SU-DHL-6 (cell line): ENCODE data around the gene DND1.
"Not testable (repeated sequence)": the region's sequence is repeated elsewhere in the genome, so short reads cannot be mapped to it uniquely, and the experiment has no call there.

ENCODE experiments used
- H2AFZ ChIP-seq: fragments of 200-600 bp; sonication (generic); 2 replicates; pipeline ENCODE4 v1.6.1; 2014; ENCODE audit warnings: low read depth, mild to moderate bottlenecking, moderate library complexity, mixed read lengths, antibody characterized with exemption, low read length; ENCODE audit not compliant: severe bottlenecking
- H3F3A ChIP-seq: fragments of 200-600 bp; shearing (Covaris generic); 2 replicates; pipeline ENCODE4 v1.6.0; 2016; ENCODE audit warnings: antibody characterized with exemption, mild to moderate bottlenecking; ENCODE audit not compliant: insufficient read depth
- H3K27ac ChIP-seq: fragments of 200-600 bp; sonication (generic); 2 replicates; pipeline ENCODE4 v1.5.1; 2016; ENCODE audit warnings: low read depth, mild to moderate bottlenecking, low read length, moderate library complexity, mixed read lengths
- H3K27me3 ChIP-seq: fragments of 200-600 bp; sonication (generic), shearing (Covaris generic); 2 replicates; pipeline ENCODE4 v1.6.0; 2014; ENCODE audit warnings: mild to moderate bottlenecking, low read length
- H3K36me3 ChIP-seq: fragments of 200-600 bp; sonication (generic); 2 replicates; pipeline ENCODE4 v1.6.1; 2014; ENCODE audit warnings: mild to moderate bottlenecking, low read length, mixed read lengths
- H3K4me2 ChIP-seq: fragments of 300-600, 200-600 bp; shearing (Covaris generic), sonication (generic); 2 replicates; pipeline ENCODE4 v1.6.0; 2014; ENCODE audit warnings: low read length, low read depth, mild to moderate bottlenecking; ENCODE audit not compliant: poor library complexity, severe bottlenecking
- H3K4me3 ChIP-seq: fragments of 200-600 bp; sonication (generic); 2 replicates; pipeline ENCODE4 v1.5.1; 2014; ENCODE audit warnings: antibody characterized with exemption, low read length, mild to moderate bottlenecking, mixed read lengths; ENCODE audit not compliant: insufficient read depth, poor library complexity, severe bottlenecking
- H3K79me2 ChIP-seq: fragments of 200-600 bp; sonication (generic); 2 replicates; pipeline ENCODE4 v1.6.1; 2014; ENCODE audit warnings: mild to moderate bottlenecking, low read length, moderate library complexity; ENCODE audit not compliant: insufficient read depth
- H3K9ac ChIP-seq: fragments of 200-600 bp; sonication (generic); 2 replicates; pipeline ENCODE4 v1.7.0; 2014; ENCODE audit warnings: mild to moderate bottlenecking, low read length
- H3K9me2 ChIP-seq: fragments of 200-600 bp; sonication (generic); replicated peaks from 2 replicates; pipeline ENCODE4 v1.6.1; 2014; ENCODE audit warnings: low read length; ENCODE audit not compliant: insufficient read depth
- H3K9me3 ChIP-seq: fragments of 200-600 bp; sonication (generic); 2 replicates; pipeline ENCODE4 v1.6.1; 2014; ENCODE audit warnings: low read length, mixed read lengths; ENCODE audit not compliant: insufficient read depth
- H4K20me1 ChIP-seq: fragments of 200-600 bp; sonication (generic); 2 replicates; pipeline ENCODE4 v1.6.1; 2014; ENCODE audit warnings: low read depth, mild to moderate bottlenecking, antibody characterized with exemption, low read length, moderate library complexity, mixed read lengths
- EZH2phosphoT487 ChIP-seq: fragments of 200-600 bp; sonication (generic), shearing (Covaris generic); conservative IDR thresholded peaks from 2 replicates; pipeline ENCODE4 v1.6.1; 2018; ENCODE audit warnings: mild to moderate bottlenecking, antibody characterized with exemption, low read length, moderate library complexity, mixed read lengths
- TF ChIP-seq, protein P1 (sequence below): fragments of 200-600 bp; sonication (generic); IDR thresholded peaks from one replicate; pipeline ENCODE4 v1.5.1; 2017; ENCODE audit warnings: antibody characterized with exemption, mild to moderate bottlenecking, low read length, moderate library complexity; ENCODE audit not compliant: insufficient read depth, poor library complexity, severe bottlenecking

DND1 gene

DNA sequence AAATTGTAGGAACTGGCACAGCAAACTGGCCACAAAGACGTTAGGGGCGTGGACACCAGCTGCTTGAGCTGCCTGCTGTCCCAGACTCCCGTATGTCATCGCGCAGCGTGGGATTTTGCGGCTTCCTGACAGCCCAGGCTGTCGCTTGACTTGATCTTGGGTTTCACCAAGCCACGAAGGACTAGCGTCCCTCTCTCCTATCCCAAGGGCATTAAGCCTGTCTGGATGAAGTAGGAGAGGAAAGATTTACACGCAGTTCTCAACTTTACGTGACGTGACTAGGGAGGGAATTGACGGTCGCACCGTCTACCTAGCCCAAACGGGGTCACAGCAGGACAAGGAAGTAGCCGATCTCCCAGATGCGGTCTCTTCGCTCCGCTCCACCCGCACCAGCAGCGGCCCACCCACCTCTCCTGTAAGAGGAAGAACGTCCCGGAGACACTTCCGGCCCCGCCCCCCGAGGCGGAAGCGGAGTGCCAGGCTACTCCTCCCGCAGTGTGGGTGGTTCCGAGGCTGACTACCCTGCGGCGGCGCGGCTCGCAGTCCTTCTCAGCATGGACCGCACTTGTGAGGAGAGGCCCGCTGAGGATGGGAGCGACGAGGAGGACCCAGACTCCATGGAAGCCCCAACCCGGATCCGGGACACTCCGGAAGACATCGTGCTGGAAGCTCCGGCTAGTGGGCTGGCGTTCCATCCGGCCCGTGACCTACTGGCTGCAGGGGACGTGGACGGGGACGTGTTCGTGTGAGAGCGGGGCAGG lies 8.8 kb downstream of the DND1 start, which contains the start of gene WDR55:
Gene WDR55, plus strand, starts transcription at position 546 of the 761 bp plus-strand sequence. Its CDS starts 9 bp downstream, at position 555.
- no peaks in the 10 kb centered on the region for H4K20me1 ChIP-seq
- peak within 1 kb of the TSS; percentile 68 for H3K4me2 ChIP-seq
- H3K9ac ChIP-seq, result peak within 1 kb of the TSS; percentile 86
- 0 out of 2 replicates have a peak, but pooled peaks cover 8% of the 10 kb centered on the region for H3F3A ChIP-seq
- H3K9me3 ChIP-seq, result no peaks in the 10 kb centered on the region
- H3K9me2 ChIP-seq, result no peaks in the 10 kb centered on the region
- peak within 1 kb of the TSS; percentile 54 for H3K27ac ChIP-seq
- H3K36me3 ChIP-seq, result peaks cover 7% of the 10 kb centered on the region; the same call in 1 of the 2 replicates
- H3K79me2 ChIP-seq, result peaks cover 31% of the 10 kb centered on the region
- TF ChIP-seq, protein P1, sequence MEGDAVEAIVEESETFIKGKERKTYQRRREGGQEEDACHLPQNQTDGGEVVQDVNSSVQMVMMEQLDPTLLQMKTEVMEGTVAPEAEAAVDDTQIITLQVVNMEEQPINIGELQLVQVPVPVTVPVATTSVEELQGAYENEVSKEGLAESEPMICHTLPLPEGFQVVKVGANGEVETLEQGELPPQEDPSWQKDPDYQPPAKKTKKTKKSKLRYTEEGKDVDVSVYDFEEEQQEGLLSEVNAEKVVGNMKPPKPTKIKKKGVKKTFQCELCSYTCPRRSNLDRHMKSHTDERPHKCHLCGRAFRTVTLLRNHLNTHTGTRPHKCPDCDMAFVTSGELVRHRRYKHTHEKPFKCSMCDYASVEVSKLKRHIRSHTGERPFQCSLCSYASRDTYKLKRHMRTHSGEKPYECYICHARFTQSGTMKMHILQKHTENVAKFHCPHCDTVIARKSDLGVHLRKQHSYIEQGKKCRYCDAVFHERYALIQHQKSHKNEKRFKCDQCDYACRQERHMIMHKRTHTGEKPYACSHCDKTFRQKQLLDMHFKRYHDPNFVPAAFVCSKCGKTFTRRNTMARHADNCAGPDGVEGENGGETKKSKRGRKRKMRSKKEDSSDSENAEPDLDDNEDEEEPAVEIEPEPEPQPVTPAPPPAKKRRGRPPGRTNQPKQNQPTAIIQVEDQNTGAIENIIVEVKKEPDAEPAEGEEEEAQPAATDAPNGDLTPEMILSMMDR, result no peak
- TF ChIP-seq EZH2phosphoT487, result no peak
- peak within 1 kb of the TSS; percentile 93 for H3K4me3 ChIP-seq
- H2AFZ ChIP-seq, result peak within 1 kb of the TSS; percentile 79
- H3K27me3 ChIP-seq, result no peaks in the 10 kb centered on the region

GRCh38 chr5:140664030-140664358 lies 9.4 kb downstream of the DND1 start:
- peak overlapping the region; percentile 86 for H3K9ac ChIP-seq
- H3K4me3 ChIP-seq, result peak overlapping the region; percentile 93
- peak overlapping the region; percentile 68 for H3K4me2 ChIP-seq
- H3K27ac ChIP-seq, result peak overlapping the region; percentile 54
- TF ChIP-seq, protein P1, result no peak
- no peak for TF ChIP-seq EZH2phosphoT487
- no peaks in the 10 kb centered on the region for H3K9me3 ChIP-seq
- H3K9me2 ChIP-seq, result no peaks in the 10 kb centered on the region
- peak overlapping the region; percentile 79 for H2AFZ ChIP-seq
- H3F3A ChIP-seq, result 0 out of 2 replicates have a peak, but pooled peaks cover 8% of the 10 kb centered on the region
- peaks cover 7% of the 10 kb centered on the region; the same call in 1 of the 2 replicates for H3K36me3 ChIP-seq
- no peaks in the 10 kb centered on the region for H4K20me1 ChIP-seq
- peaks cover 31% of the 10 kb centered on the region for H3K79me2 ChIP-seq
- H3K27me3 ChIP-seq, result no peaks in the 10 kb centered on the region

GRCh38 chr5:140660371-140660770 lies 13.0 kb downstream of the DND1 start:
- not testable (repeated sequence) for H3K27me3 ChIP-seq, H3K9me2 ChIP-seq, H3F3A ChIP-seq, H2AFZ ChIP-seq, H3K9me3 ChIP-seq, H3K27ac ChIP-seq, H3K4me2 ChIP-seq, H3K79me2 ChIP-seq, H3K9ac ChIP-seq, H4K20me1 ChIP-seq, H3K4me3 ChIP-seq
- H3K36me3 ChIP-seq, result peaks cover 11% of the 10 kb centered on the region

GRCh38 chr5:140658870-140659269 lies 14.5 kb downstream of the DND1 start:
- Histone ChIP-seq H3K4me2 (no peak overlapping the region), H3F3A (0 out of 2 replicates have a peak, but pooled peaks cover 3% of the 10 kb centered on the region), H3K79me2 (no peaks in the 10 kb centered on the region), H3K9me3 (no peaks in the 10 kb centered on the region), H3K27me3 (no peaks in the 10 kb centered on the region), H3K9ac (no peak overlapping the region), H3K4me3 (no peak overlapping the region), H3K36me3 (peaks cover 23% of the 10 kb centered on the region), H2AFZ (no peak overlapping the region), H4K20me1 (no peaks in the 10 kb centered on the region), H3K9me2 (no peaks in the 10 kb centered on the region), H3K27ac (no peak overlapping the region)
- TF ChIP-seq, protein P1, result no peak
- TF ChIP-seq EZH2phosphoT487, result no peak
